Measurements from ENCODE around the gene TFG. TPM values are rescaled to one million over a fixed set of nuclear protein-coding genes. Genes with fewer than 3 reads are reported as not detected.

TFG gene
- total RNA-seq, 1 donor from 2014 or later, result 79.3 TPM

DNA sequence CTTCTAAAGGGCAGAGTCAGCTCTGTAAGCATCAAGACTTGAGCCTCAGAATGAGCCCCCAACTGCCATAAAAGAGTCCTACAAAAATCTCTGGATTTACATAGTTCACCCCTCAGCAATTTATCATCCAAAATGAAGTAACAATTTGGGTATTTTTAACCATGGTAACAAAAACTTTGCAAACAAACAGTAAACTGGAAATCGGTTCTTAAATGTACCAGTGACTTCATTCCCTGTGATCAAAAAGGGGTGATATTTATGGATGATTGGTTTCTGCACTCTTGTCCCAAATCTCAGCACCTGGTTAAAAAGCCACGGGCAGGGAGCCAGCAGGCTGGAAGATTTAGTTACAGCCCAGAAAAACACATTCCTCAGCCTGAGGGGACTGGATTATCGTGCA is 73.6 kb downstream of the TFG start:
- Mint-ChIP-seq H3K27ac (no peak overlapping the region), H3K9me3 (peaks cover 7% of the 10 kb centered on the region), H3K4me1 (ENCODE audit: low read depth) (no peaks in the 10 kb centered on the region), H3K4me3 (ENCODE audit: low read depth) (no peak overlapping the region), H3K36me3 (ENCODE audit: low read depth) (no peaks in the 10 kb centered on the region), H3K27me3 (ENCODE audit: low read depth) (peaks cover 5% of the 10 kb centered on the region)
- no peak for DNase-seq (ENCODE audit: low spot score)
- intact Hi-C loops (cut with micrococcal nuclease), result no loop called here

DNA sequence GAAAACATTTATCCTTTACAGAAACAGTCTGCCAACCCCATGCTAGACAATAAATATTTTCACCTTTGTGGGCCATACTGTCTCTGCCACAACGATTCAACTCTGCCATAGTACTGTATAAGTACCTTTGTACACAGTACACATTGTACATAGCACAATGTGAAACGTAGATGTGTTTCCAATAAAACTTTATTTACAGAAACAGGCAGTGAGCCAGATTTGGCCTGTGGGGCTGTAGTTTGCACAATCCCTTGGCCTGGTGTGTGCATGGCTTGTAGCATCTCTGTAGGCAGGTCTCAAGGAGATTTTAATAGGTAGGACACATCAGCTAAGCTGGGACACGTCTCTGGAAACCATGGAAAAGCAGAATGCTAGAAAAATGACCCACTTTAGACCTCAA is 74.3 kb downstream of the TFG start:
- DNase-seq (ENCODE audit: low spot score), result no peak
- intact Hi-C loops (cut with micrococcal nuclease), result no loop called here
- H3K4me3 Mint-ChIP-seq (ENCODE audit: low read depth), result no peak overlapping the region
- H3K36me3 Mint-ChIP-seq (ENCODE audit: low read depth), result no peaks in the 10 kb centered on the region
- no peak overlapping the region for H3K27ac Mint-ChIP-seq
- peaks cover 7% of the 10 kb centered on the region for H3K9me3 Mint-ChIP-seq
- peaks cover 5% of the 10 kb centered on the region for H3K27me3 Mint-ChIP-seq (ENCODE audit: low read depth)
- no peaks in the 10 kb centered on the region for H3K4me1 Mint-ChIP-seq (ENCODE audit: low read depth)

DNA sequence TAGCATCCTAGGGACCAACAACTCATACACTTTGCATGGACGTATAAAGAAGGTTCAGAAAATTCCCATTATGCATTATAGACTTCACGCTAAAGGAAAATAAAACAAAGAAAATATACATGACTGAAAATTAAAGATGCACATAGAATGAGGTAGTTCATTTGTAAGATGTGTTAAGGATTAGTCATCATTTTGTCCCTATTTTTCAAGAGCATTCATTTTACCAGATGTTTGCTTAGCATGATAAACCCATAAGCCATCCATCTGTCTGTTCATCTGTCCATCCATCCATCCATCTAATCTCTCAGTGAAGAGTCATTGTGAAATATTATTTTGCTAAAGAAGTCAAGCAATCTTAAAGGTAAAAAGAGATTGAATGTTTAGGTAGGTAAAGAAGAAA is 80.3 kb downstream of the TFG start:
- Mint-ChIP-seq H3K27ac (no peak overlapping the region), H3K4me3 (ENCODE audit: low read depth) (no peak overlapping the region), H3K36me3 (ENCODE audit: low read depth) (no peaks in the 10 kb centered on the region), H3K27me3 (ENCODE audit: low read depth) (peaks cover 9% of the 10 kb centered on the region), H3K4me1 (ENCODE audit: low read depth) (no peaks in the 10 kb centered on the region), H3K9me3 (peaks cover 4% of the 10 kb centered on the region)
- DNase-seq (ENCODE audit: low spot score), result no peak
- intact Hi-C loops (cut with micrococcal nuclease), result no loop called here

DNA sequence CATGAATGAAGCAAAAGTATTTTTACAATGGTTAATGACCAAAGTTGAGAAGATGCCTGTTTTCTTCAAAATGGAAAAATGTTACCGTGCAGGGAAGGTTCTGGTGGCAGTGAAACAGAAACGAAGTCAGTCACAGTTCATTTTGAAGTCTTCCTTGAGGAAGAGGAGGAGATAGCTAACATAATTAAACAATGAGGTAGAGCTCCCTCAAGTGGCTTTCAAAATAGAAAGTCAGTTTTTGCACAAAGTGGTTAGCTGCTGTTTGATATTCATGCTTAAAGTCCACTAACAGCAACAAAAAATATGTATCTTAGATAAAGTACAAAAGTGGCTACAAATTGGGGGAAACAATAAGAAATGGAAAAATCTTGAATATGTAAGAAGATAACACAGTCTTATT is 87.3 kb downstream of the TFG start:
- Mint-ChIP-seq H3K27me3 (ENCODE audit: low read depth) (peaks cover 15% of the 10 kb centered on the region), H3K4me3 (ENCODE audit: low read depth) (no peak overlapping the region)

DNA sequence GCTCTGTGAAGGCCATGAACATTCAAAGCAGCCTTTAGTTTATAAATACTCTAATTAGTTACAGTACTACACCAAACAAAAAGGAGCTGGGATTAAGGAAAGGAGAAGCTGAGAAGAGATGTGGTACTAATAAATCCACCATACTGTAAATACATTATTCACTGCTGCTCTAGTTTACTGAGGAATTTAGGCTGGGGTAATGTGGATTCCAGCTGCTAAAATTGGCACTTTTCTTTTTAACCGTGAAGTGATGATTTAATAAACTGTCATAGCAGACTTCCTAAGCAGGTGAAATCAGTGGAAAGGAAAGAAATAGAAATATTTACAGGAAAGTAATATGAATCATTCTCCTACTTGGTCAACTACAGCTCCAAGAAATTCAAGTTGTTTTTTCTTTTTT is 88.7 kb downstream of the TFG start:
- Mint-ChIP-seq H3K27me3 (ENCODE audit: low read depth) (peaks cover 17% of the 10 kb centered on the region), H3K36me3 (ENCODE audit: low read depth) (no peaks in the 10 kb centered on the region), H3K4me3 (ENCODE audit: low read depth) (no peak overlapping the region), H3K4me1 (ENCODE audit: low read depth) (peaks cover 6% of the 10 kb centered on the region), H3K9me3 (no peaks in the 10 kb centered on the region), H3K27ac (no peak overlapping the region)
- no peak for DNase-seq (ENCODE audit: low spot score)
- intact Hi-C loops (cut with micrococcal nuclease), result loop anchor here (5.0 kb wide), 2 partner anchors 61 to 146 kb away; no protein-coding TSS in a partner anchor

More for the DNA sequence above, 87.3 kb downstream of the TFG start:
- Mint-ChIP-seq H3K36me3 (ENCODE audit: low read depth) (no peaks in the 10 kb centered on the region), H3K9me3 (no peaks in the 10 kb centered on the region), H3K27ac (no peak overlapping the region), H3K4me1 (ENCODE audit: low read depth) (peaks cover 6% of the 10 kb centered on the region)
- no peak for DNase-seq (ENCODE audit: low spot score)
- intact Hi-C loops (cut with micrococcal nuclease), result loop anchor here (5.0 kb wide), 2 partner anchors 59 to 144 kb away; no protein-coding TSS in a partner anchor

Other genes with a start within 250 kb of the TFG start
- gene TMEM45A, start 216.9 kb upstream of the TFG start, total RNA-seq, result 0.96 and 1.1 TPM in 2 replicates
- not detected in 2 replicates for gene ADGRG7, start 99.9 kb upstream of the TFG start, total RNA-seq